Thyroid gland (tissue), 4 donors: ENCODE results near the gene MIEF1.
A peak's percentile ranks its signal among the peaks of the same experiment; 100 is the strongest.

ENCODE experiments used
- POLR2A ChIP-seq, 2 donors: fragments of 450-650 bp; IDR thresholded peaks; one replicate each; pipeline ENCODE4 v1.6.1; 2017; ENCODE audit warnings: antibody characterized with exemption in 2 of 2, mild to moderate bottlenecking in 2 of 2, moderate library complexity in 1 of 2
- TF ChIP-seq, protein P1 (sequence below), 6 experiments: fragments of 200-600 bp in 3 of 6; fragments of 450-650 bp in 3 of 6; sonication (generic) in 3 of 6; IDR thresholded peaks; one replicate each; pipeline ENCODE4 v1.5.1; 2016 to 2019; ENCODE audit warnings: antibody characterized with exemption in 6 of 6, mild to moderate bottlenecking in 2 of 6, inconsistent platforms in 1 of 6, moderate library complexity in 1 of 6

DNA sequence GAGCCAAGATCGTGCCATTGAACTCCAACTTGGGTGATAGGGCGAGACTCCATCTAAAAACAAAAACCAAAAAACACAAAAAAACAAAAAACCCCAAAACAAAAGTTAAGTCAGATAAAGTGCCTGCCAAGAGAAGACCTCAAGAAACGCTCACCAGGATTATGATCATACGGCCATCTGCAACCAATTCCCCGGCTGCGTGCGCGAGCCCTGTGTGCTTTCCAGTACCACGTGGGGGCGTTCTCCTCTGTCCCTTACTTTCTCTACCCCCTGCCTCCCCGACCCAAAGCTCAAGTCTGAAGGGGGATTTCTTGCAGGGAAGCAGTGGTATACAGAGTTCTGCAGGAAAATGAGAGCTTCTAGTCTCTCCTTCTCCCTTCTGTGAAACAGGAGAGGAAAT, 41.0 kb downstream of the MIEF1 start:
- TF ChIP-seq POLR2A (IDR thresholded peaks at IDR 0.05), result no peak
- TF ChIP-seq, protein P1, sequence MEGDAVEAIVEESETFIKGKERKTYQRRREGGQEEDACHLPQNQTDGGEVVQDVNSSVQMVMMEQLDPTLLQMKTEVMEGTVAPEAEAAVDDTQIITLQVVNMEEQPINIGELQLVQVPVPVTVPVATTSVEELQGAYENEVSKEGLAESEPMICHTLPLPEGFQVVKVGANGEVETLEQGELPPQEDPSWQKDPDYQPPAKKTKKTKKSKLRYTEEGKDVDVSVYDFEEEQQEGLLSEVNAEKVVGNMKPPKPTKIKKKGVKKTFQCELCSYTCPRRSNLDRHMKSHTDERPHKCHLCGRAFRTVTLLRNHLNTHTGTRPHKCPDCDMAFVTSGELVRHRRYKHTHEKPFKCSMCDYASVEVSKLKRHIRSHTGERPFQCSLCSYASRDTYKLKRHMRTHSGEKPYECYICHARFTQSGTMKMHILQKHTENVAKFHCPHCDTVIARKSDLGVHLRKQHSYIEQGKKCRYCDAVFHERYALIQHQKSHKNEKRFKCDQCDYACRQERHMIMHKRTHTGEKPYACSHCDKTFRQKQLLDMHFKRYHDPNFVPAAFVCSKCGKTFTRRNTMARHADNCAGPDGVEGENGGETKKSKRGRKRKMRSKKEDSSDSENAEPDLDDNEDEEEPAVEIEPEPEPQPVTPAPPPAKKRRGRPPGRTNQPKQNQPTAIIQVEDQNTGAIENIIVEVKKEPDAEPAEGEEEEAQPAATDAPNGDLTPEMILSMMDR (IDR thresholded peaks at IDR 0.05), result peak in 3 of 6 experiments; percentile 23 to 38 (median 24)
